PC-9 (cell line): ENCODE results near the gene TRIM42.

Source experiments
- EZH2 ChIP-seq: fragments of 200-600 bp; sonication (generic); IDR thresholded peaks from 2 replicates; pipeline ENCODE4 v1.8.0; 2017; ENCODE audit warnings: antibody characterized with exemption, low read depth
- TF ChIP-seq, protein P1 (sequence below): fragments of 200-600 bp; sonication (generic); conservative IDR thresholded peaks from 2 replicates; pipeline ENCODE4 v1.6.1; 2017; ENCODE audit warnings: mixed run types, antibody characterized with exemption, mild to moderate bottlenecking, moderate library complexity

DNA sequence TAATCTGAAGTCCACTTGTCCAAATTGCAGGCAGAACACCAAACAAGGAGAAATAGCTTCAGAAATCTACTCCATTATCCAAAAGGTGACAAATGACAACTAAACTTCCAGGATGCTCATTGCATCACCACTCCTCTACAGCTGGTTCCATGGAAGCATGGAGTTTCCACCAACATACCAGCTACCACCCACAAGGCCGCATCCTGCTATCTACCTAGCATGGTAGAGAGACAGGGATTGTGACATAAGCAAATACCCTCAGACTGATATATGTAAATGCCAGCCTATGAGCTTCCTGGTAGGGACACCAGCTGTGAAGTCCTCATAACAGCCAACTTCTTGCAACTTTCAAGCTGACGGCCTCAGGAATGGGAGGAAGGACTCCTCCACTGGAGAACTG is at the start of gene TRIM42:
- TF ChIP-seq, protein P1, sequence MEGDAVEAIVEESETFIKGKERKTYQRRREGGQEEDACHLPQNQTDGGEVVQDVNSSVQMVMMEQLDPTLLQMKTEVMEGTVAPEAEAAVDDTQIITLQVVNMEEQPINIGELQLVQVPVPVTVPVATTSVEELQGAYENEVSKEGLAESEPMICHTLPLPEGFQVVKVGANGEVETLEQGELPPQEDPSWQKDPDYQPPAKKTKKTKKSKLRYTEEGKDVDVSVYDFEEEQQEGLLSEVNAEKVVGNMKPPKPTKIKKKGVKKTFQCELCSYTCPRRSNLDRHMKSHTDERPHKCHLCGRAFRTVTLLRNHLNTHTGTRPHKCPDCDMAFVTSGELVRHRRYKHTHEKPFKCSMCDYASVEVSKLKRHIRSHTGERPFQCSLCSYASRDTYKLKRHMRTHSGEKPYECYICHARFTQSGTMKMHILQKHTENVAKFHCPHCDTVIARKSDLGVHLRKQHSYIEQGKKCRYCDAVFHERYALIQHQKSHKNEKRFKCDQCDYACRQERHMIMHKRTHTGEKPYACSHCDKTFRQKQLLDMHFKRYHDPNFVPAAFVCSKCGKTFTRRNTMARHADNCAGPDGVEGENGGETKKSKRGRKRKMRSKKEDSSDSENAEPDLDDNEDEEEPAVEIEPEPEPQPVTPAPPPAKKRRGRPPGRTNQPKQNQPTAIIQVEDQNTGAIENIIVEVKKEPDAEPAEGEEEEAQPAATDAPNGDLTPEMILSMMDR = no peak
- no peak for TF ChIP-seq EZH2
